Erythroblast (primary cell): ENCODE results near the gene DRAM2.

Source experiments
- GATA1 ChIP-seq: IDR thresholded peaks from 2 replicates; pipeline ENCODE4 v1.6.1; 2011; ENCODE audit warnings: low read depth, mild to moderate bottlenecking, control low read depth, low read length, moderate library complexity
- POLR2A ChIP-seq: IDR thresholded peaks from 2 replicates; pipeline ENCODE4 v1.6.1; 2011; ENCODE audit warnings: mild to moderate bottlenecking, low read length

- no peak for TF ChIP-seq POLR2A
- no peak for TF ChIP-seq GATA1
Observed at GRCh38 chr1:111182052-111182451, 42.2 kb upstream of the DRAM2 start.
